LNCaP clone FGC (cell line): Measurements from ENCODE around the gene NDUFS7.
"Not testable (repeated sequence)": the region's sequence is repeated elsewhere in the genome, so short reads cannot be mapped to it uniquely, and the experiment has no call there.

Source experiments
- DNase-seq: peaks from one replicate; pipeline ENCODE4 v3.0.0-alpha.2; 2011; ENCODE audit warnings: low read depth
- H3K4me3 ChIP-seq: 2 replicates; pipeline ENCODE4 v1.5.1; 2011; ENCODE audit warnings: mild to moderate bottlenecking, low read depth, low read length, control low read depth
- CTCF ChIP-seq: IDR thresholded peaks from 2 replicates; pipeline ENCODE4 v1.5.1; 2012; ENCODE audit warnings: mild to moderate bottlenecking; ENCODE audit not compliant: control insufficient read depth, insufficient read depth; ENCODE audit errors: extremely low read depth

The NDUFS7 gene

GRCh38 chr19:1416014-1416841, 32.5 kb downstream of the NDUFS7 start:
- peak overlapping the region; percentile 40 for H3K4me3 ChIP-seq

GRCh38 chr19:1417145-1417544, 33.4 kb downstream of the NDUFS7 start:
- no peak for DNase-seq
- H3K4me3 ChIP-seq = no peak overlapping the region
- TF ChIP-seq CTCF = no peak

More at GRCh38 chr19:1416014-1416841, 32.5 kb downstream of the NDUFS7 start:
- no peak for TF ChIP-seq CTCF
- no peak for DNase-seq

- H3K4me3 ChIP-seq = no peak overlapping the region
- no peak for DNase-seq
- no peak for TF ChIP-seq CTCF
Measured at GRCh38 chr19:1417681-1418495, 34.2 kb downstream of the NDUFS7 start.

- DNase-seq = no peak
- no peak overlapping the region for H3K4me3 ChIP-seq
- TF ChIP-seq CTCF = no peak
Measured at GRCh38 chr19:1418496-1418775, 34.7 kb downstream of the NDUFS7 start.

GRCh38 chr19:1418951-1419738, 35.4 kb downstream of the NDUFS7 start:
- DNase-seq = no peak
- TF ChIP-seq CTCF = no peak
- H3K4me3 ChIP-seq = no peak overlapping the region

- H3K4me3 ChIP-seq, DNase-seq: not testable (repeated sequence)
Measured at GRCh38 chr19:1420085-1420484, 36.4 kb downstream of the NDUFS7 start.

- no peak for TF ChIP-seq CTCF
- no peak for DNase-seq
Measured at GRCh38 chr19:1420590-1420989, 36.9 kb downstream of the NDUFS7 start.

More at GRCh38 chr19:1420590-1420989, 36.9 kb downstream of the NDUFS7 start:
- no peak overlapping the region for H3K4me3 ChIP-seq
